ENCODE data around the gene SPTBN1. TPM values are rescaled to one million over a fixed set of nuclear protein-coding genes. Genes with fewer than 3 reads are reported as not detected.

Gene SPTBN1
- total and polyA plus RNA-seq, 2 donors (not counting 3 experiments of a cell fraction or from before 2014, with no cell fraction given) = 63.3 to 320 TPM

GRCh38 chr2:54570925-54571694, 115.0 kb downstream of the SPTBN1 start:
- intact Hi-C loops (cut with micrococcal nuclease) = loop anchor here (5.0 kb wide), 1 partner anchor 114 kb away; the partner anchor contains the start of gene SPTBN1
- DNase-seq (ENCODE audit: low read depth, low spot score) (peak; percentile 84), FAIRE-seq (peak; percentile 86)
- Histone ChIP-seq H3K79me2 (ENCODE audit: control insufficient read depth, insufficient read depth, low read length) (peaks cover 86% of the 10 kb centered on the region), H3K9me1 (replicated peaks; ENCODE audit: control insufficient read depth, extremely low read depth, insufficient read depth, low read length) (no peaks in the 10 kb centered on the region), H3K36me3 (ENCODE audit: control insufficient read depth in 2 of 2, extremely low read depth in 1 of 2, insufficient read depth in 2 of 2, low read length in 2 of 2) (no peaks in the 10 kb centered on the region), H4K20me1 (replicated peaks; ENCODE audit: control insufficient read depth, extremely low read depth, insufficient read depth, low read length) (no peaks in the 10 kb centered on the region), H2AFZ (ENCODE audit: low read depth, low read length) (no peak overlapping the region), H3K4me3 (replicated peaks in 1 of 3; ENCODE audit: insufficient read depth in 1 of 3, low read depth in 1 of 3, low read length in 3 of 3) (no peak overlapping the region), H3K27ac (ENCODE audit: insufficient read depth, low read depth, low read length) (peak overlapping the region; percentile 100), H3K4me1 (ENCODE audit: control insufficient read depth, extremely low read depth, insufficient read depth, low read length) (peaks cover 66% of the 10 kb centered on the region), H3K27me3 (ENCODE audit: control insufficient read depth in 2 of 2, insufficient read depth in 2 of 2, low read length in 2 of 2) (no peaks in the 10 kb centered on the region), H3K9me3 (replicated peaks; ENCODE audit: control insufficient read depth, insufficient read depth, low read length) (no peaks in the 10 kb centered on the region), H3K9ac (replicated peaks; ENCODE audit: extremely low read depth, insufficient read depth, low read length) (peak overlapping the region; percentile 97), H3K4me2 (ENCODE audit: insufficient read depth, low read length) (peak overlapping the region; percentile 79)
- dilution Hi-C loops (cut with MboI; ENCODE audit: extremely low pct_ligation_motif_present, low sequenced_read_pairs) = no loop called here
- POLR2A ChIA-PET = interaction anchor here (0.6 to 6.1 kb wide), 4 partner anchors 11 to 43 kb away, joined by 4 to 52 read pairs (median 8); no protein-coding TSS in a partner anchor
- peak; percentile 38 for TF ChIP-seq GATA2 (IDR thresholded peaks at IDR 0.05; ENCODE audit: insufficient read depth, insufficient read length, low read depth, low read length)
- no peak for TF ChIP-seq EZH2 (IDR thresholded peaks at IDR 0.05; ENCODE audit: borderline replicate concordance, low read depth, low read length, severe bottlenecking)
- TF ChIP-seq POLR2AphosphoS5 (IDR thresholded peaks at IDR 0.05; ENCODE audit: insufficient read depth, low read depth, low read length) = peak; percentile 56
- no peak for TF ChIP-seq MAX (IDR thresholded peaks at IDR 0.05; ENCODE audit: insufficient read depth, insufficient read length)
- peak; percentile 15 for TF ChIP-seq MYC (IDR thresholded peaks at IDR 0.05; ENCODE audit: low read depth, low read length)
- TF ChIP-seq JUN (IDR thresholded peaks at IDR 0.05; ENCODE audit: borderline replicate concordance, insufficient read depth, insufficient read length, low read depth) = no peak
- CTCF ChIA-PET = interaction anchor here (0.9 to 3.3 kb wide), 6 partner anchors 12 to 94 kb away, joined by 3 to 22 read pairs (median 8); no protein-coding TSS in a partner anchor
- TSS peak; percentile 2 for BruUV-seq (replicated peaks)
